ENCODE results near the gene TGFB2. TPM values are rescaled to one million over a fixed set of nuclear protein-coding genes. Genes with fewer than 3 reads are reported as not detected.

The TGFB2 gene
- total and polyA plus RNA-seq, 2 donors (not counting 1 experiment from before 2014, with no cell fraction given), result 0.55 to 0.76 TPM

GRCh38 chr1:218369688-218370511, 24.8 kb downstream of the TGFB2 start:
- Histone ChIP-seq H3K4me1 (ENCODE audit: control insufficient read depth in 2 of 2, insufficient read depth in 2 of 2, low read length in 2 of 2) (no peaks in the 10 kb centered on the region), H3K9me3 (ENCODE audit: control extremely low read depth in 1 of 3, control insufficient read depth in 2 of 3, insufficient read depth in 1 of 3, low read length in 2 of 3) (no peaks in the 10 kb centered on the region), H3K27me3 (replicated peaks in 1 of 4; ENCODE audit: control extremely low read depth in 1 of 4, control insufficient read depth in 3 of 4, insufficient read depth in 4 of 4, low read length in 3 of 4) (no peaks in the 10 kb centered on the region), H4K20me1 (ENCODE audit: control insufficient read depth, insufficient read depth, low read length, poor library complexity, severe bottlenecking) (no peaks in the 10 kb centered on the region), H3K79me2 (ENCODE audit: control insufficient read depth, insufficient read depth, low read length) (no peaks in the 10 kb centered on the region), H3K4me2 (replicated peaks; ENCODE audit: low read depth, low read length, poor library complexity, severe bottlenecking) (no peak overlapping the region), H2AFZ (ENCODE audit: insufficient read depth, low read depth, low read length, poor library complexity, severe bottlenecking) (no peak overlapping the region), H3K9ac (ENCODE audit: low read length) (no peak overlapping the region), H3K27ac (ENCODE audit: low read length in 2 of 2) (no peak overlapping the region), H3K4me3 (ENCODE audit: control extremely low read depth in 1 of 5, extremely low read depth in 1 of 5, insufficient read depth in 1 of 5, low read depth in 2 of 5, low read length in 4 of 5) (no peak overlapping the region), H3K36me3 (replicated peaks in 1 of 2; ENCODE audit: control extremely low read depth in 1 of 2, control insufficient read depth in 1 of 2, extremely low read depth in 1 of 2, insufficient read depth in 2 of 2, low read length in 1 of 2) (no peaks in the 10 kb centered on the region)
- H3K9me3 Mint-ChIP-seq (ENCODE audit: insufficient read depth), result no peaks in the 10 kb centered on the region
- ATAC-seq (ENCODE audit: low read depth) (no peak), DNase-seq (no peak)
- no peaks in the 10 kb centered on the region for H3K4me1 Mint-ChIP-seq
- ChIA-PET POLR2A (no interaction called here), CTCF (no interaction called here)
- no peak overlapping the region for H3K27ac Mint-ChIP-seq
- 86% methylated on average over 1 of the region's 2 CpGs for WGBS (ENCODE audit: insufficient coverage)
- no peaks in the 10 kb centered on the region for H3K27me3 Mint-ChIP-seq
- no peak overlapping the region for H3K4me3 Mint-ChIP-seq
- intact Hi-C loops (cut with micrococcal nuclease), result no loop called here
- TF ChIP-seq EZH2 (IDR thresholded peaks at IDR 0.05; ENCODE audit: borderline replicate concordance, insufficient read depth, low read depth, low read length, poor library complexity, severe bottlenecking), result no peak
- no peak for TF ChIP-seq CTCF (IDR thresholded peaks at IDR 0.05)

- H3K9me3 Mint-ChIP-seq (ENCODE audit: insufficient read depth), result no peaks in the 10 kb centered on the region
- no peaks in the 10 kb centered on the region for H4K20me1 ChIP-seq (ENCODE audit: control insufficient read depth, insufficient read depth, low read length, poor library complexity, severe bottlenecking)
- H3K36me3 ChIP-seq (replicated peaks in 1 of 2; ENCODE audit: control extremely low read depth in 1 of 2, control insufficient read depth in 1 of 2, extremely low read depth in 1 of 2, insufficient read depth in 2 of 2, low read length in 1 of 2), result no peaks in the 10 kb centered on the region
- no peaks in the 10 kb centered on the region for H3K27me3 Mint-ChIP-seq
- no peak overlapping the region for H3K4me2 ChIP-seq (replicated peaks; ENCODE audit: low read depth, low read length, poor library complexity, severe bottlenecking)
- intact Hi-C loops (cut with micrococcal nuclease), result no loop called here
- POLR2A ChIA-PET, result no interaction called here
- H3K27ac ChIP-seq (ENCODE audit: low read length in 2 of 2), result no peak overlapping the region
- CTCF ChIA-PET, result no interaction called here
- no peak for TF ChIP-seq EZH2 (IDR thresholded peaks at IDR 0.05; ENCODE audit: borderline replicate concordance, insufficient read depth, low read depth, low read length, poor library complexity, severe bottlenecking)
- no peak for TF ChIP-seq CTCF (IDR thresholded peaks at IDR 0.05)
- H3K4me3 ChIP-seq (ENCODE audit: control extremely low read depth in 1 of 5, extremely low read depth in 1 of 5, insufficient read depth in 1 of 5, low read depth in 2 of 5, low read length in 4 of 5), result no peak overlapping the region
- peaks cover 2% of the 10 kb centered on the region in 2 donors for H3K4me1 ChIP-seq (ENCODE audit: control insufficient read depth in 2 of 2, insufficient read depth in 2 of 2, low read length in 2 of 2)
- H2AFZ ChIP-seq (ENCODE audit: insufficient read depth, low read depth, low read length, poor library complexity, severe bottlenecking), result no peak overlapping the region
- peaks cover 5% of the 10 kb centered on the region for H3K4me1 Mint-ChIP-seq
- no peak overlapping the region for H3K27ac Mint-ChIP-seq
- H3K4me3 Mint-ChIP-seq, result no peak overlapping the region
- no peaks in the 10 kb centered on the region for H3K9me3 ChIP-seq (ENCODE audit: control extremely low read depth in 1 of 3, control insufficient read depth in 2 of 3, insufficient read depth in 1 of 3, low read length in 2 of 3)
- H3K27me3 ChIP-seq (replicated peaks in 1 of 4; ENCODE audit: control extremely low read depth in 1 of 4, control insufficient read depth in 3 of 4, insufficient read depth in 4 of 4, low read length in 3 of 4), result no peaks in the 10 kb centered on the region
- no peak for ATAC-seq (ENCODE audit: low read depth)
- no peak overlapping the region for H3K9ac ChIP-seq (ENCODE audit: low read length)
- no peak for DNase-seq
- 87% methylated on average over 4 of the region's 8 CpGs for WGBS (ENCODE audit: insufficient coverage)
- no peaks in the 10 kb centered on the region for H3K79me2 ChIP-seq (ENCODE audit: control insufficient read depth, insufficient read depth, low read length)
These were observed 27.0 kb downstream of the TGFB2 start for GRCh38 chr1:218371927-218372672.
